Progenitor cell of endocrine pancreas (in vitro differentiated cells): ENCODE results near the gene ELK4. TPM values are rescaled to one million over a fixed set of nuclear protein-coding genes. Genes with fewer than 3 reads are reported as not detected.
A peak's percentile ranks its signal among the peaks of the same experiment; 100 is the strongest.
"Not testable (repeated sequence)": the region's sequence is repeated elsewhere in the genome, so short reads cannot be mapped to it uniquely, and the experiment has no call there.

Experiments
- DNase-seq: peaks from one replicate; pipeline ENCODE4 v3.0.0; 2021; ENCODE audit warnings: low spot score; ENCODE audit not compliant: unreplicated experiment
- H3K27ac Mint-ChIP-seq: 2 replicates; pipeline ENCODE4 v1.8.0; 2021; ENCODE audit warnings: mild to moderate bottlenecking, moderate library complexity, mixed read lengths
- H3K27me3 Mint-ChIP-seq: 2 replicates; pipeline ENCODE4 v1.8.0; 2021; ENCODE audit warnings: mixed read lengths
- H3K36me3 Mint-ChIP-seq: 2 replicates; pipeline ENCODE4 v1.8.0; 2022; ENCODE audit warnings: mixed read lengths; ENCODE audit not compliant: insufficient read depth
- H3K4me1 Mint-ChIP-seq: 2 replicates; pipeline ENCODE4 v1.8.0; 2021; ENCODE audit warnings: low read depth, mixed read lengths
- H3K4me3 Mint-ChIP-seq: 2 replicates; pipeline ENCODE4 v1.8.0; 2021; ENCODE audit warnings: low read depth, mild to moderate bottlenecking, moderate library complexity, mixed read lengths
- H3K9me3 Mint-ChIP-seq: 2 replicates; pipeline ENCODE4 v1.8.0; 2021; ENCODE audit warnings: low read depth, mixed read lengths
- total RNA-seq: library from RNA; stranded (reverse); gene quantifications from 2 replicates; pipeline ENCODE4 v1.2.1, GENCODE V29; 2021
- TF ChIP-seq, protein P1 (sequence below): fragments of 200-600 bp; sonication (generic); IDR thresholded peaks from one replicate; pipeline ENCODE4 v1.5.0; 2021; ENCODE audit warnings: antibody characterized with exemption, mild to moderate bottlenecking; ENCODE audit not compliant: unreplicated experiment

ELK4 gene
- total RNA-seq, 1 donor from 2014 or later, result 30.2 TPM

DNA sequence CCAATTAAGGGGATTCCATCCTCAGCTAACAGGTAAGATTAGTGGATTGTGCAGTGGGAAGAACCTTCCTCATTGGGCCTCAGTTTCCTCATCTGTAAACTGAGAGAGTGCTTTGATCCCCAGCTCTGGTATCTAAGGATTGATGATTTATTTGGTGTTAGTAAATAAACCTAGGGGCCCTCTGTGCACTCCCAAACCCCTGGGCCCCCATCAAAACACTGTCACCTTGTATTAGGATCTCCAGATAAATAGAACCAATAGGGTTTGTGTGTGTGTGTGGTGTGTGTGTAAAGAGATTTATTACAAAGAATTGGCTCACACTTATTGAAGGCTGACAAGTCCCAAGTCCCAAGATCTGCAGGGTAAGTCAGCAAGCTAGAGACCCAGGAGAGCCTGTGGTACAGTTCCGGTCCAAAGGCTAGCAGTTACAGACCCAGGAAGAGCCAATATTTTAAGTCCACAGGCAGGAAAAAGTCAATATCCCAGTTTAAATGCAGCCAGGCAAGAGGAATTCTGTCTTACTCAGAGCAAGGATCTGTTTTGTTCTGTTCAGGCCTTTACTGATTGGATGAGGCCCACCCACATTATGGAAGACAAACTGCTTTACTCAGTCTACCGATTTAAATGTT lies 11.0 kb upstream of the ELK4 start:
- H3K4me3 Mint-ChIP-seq, result no peak overlapping the region

DNA sequence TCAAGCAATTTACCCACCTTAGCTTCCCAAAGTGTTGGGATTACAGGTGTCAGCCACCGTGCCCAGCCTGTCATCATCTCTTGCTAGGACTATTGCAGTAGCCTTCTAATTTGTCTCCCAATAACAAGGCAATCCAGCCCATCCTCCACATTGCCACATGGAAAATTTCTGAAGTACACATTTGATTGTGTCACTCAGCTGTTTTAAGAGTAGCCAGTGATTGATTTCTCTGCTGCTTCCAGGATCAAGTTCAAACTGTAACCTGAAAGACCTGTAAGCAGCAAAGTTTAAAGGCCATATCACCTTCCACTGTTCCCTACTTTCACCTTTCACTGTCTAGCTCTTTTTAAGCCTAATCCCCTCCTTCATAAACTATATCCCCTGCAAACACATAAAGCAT lies 7.8 kb upstream of the ELK4 start:
- Mint-ChIP-seq H3K4me3 (no peak overlapping the region), H3K9me3 (no peaks in the 10 kb centered on the region)

More for the DNA sequence above, 11.0 kb upstream of the ELK4 start:
- peaks cover 12% of the 10 kb centered on the region for H3K4me1 Mint-ChIP-seq
- peaks cover 2% of the 10 kb centered on the region for H3K36me3 Mint-ChIP-seq
- peak overlapping the region; percentile 81 for H3K27ac Mint-ChIP-seq
- DNase-seq, result no peak
- no peaks in the 10 kb centered on the region for H3K9me3 Mint-ChIP-seq
- TF ChIP-seq, protein P1, sequence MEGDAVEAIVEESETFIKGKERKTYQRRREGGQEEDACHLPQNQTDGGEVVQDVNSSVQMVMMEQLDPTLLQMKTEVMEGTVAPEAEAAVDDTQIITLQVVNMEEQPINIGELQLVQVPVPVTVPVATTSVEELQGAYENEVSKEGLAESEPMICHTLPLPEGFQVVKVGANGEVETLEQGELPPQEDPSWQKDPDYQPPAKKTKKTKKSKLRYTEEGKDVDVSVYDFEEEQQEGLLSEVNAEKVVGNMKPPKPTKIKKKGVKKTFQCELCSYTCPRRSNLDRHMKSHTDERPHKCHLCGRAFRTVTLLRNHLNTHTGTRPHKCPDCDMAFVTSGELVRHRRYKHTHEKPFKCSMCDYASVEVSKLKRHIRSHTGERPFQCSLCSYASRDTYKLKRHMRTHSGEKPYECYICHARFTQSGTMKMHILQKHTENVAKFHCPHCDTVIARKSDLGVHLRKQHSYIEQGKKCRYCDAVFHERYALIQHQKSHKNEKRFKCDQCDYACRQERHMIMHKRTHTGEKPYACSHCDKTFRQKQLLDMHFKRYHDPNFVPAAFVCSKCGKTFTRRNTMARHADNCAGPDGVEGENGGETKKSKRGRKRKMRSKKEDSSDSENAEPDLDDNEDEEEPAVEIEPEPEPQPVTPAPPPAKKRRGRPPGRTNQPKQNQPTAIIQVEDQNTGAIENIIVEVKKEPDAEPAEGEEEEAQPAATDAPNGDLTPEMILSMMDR, result no peak
- peaks cover 2% of the 10 kb centered on the region for H3K27me3 Mint-ChIP-seq

DNA sequence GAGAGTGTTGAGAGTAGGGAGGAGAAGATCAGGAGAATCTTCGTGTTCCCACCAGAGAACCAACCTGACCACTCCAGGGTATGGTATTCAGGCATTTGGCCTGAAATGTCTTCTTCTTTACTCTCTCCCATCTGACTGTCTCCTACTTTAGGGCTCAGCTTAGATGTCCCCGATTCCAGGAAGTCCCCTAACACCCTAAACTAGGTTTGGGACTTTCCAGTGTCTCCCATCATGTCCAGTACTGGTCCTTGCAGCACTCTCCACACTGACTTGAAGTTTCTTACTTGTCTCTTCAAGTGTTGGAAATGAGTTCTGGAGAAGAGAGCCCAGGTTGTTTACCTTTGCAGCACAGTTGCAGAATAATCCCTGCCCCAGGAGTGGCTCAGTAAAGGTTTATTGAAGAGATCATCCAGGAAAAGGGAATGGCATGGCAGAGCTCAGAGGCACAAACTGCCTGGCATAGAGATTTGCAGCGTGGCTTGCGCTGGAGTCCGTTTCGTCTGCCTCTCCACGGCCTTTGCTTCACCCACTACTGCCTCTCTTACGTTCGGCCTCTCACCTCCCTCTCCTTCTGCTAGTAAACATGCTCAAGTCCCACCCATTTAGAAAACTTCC lies 6.2 kb upstream of the ELK4 start:
- DNase-seq, result no peak
- Mint-ChIP-seq H3K27me3 (peaks cover 2% of the 10 kb centered on the region), H3K27ac (no peak overlapping the region), H3K4me1 (peaks cover 8% of the 10 kb centered on the region), H3K36me3 (no peaks in the 10 kb centered on the region), H3K4me3 (no peak overlapping the region), H3K9me3 (no peaks in the 10 kb centered on the region)
- TF ChIP-seq, protein P1, result no peak

More for the DNA sequence above, 7.8 kb upstream of the ELK4 start:
- DNase-seq, result no peak
- TF ChIP-seq, protein P1, result no peak
- H3K27me3 Mint-ChIP-seq, result peaks cover 2% of the 10 kb centered on the region
- no peaks in the 10 kb centered on the region for H3K36me3 Mint-ChIP-seq
- H3K27ac Mint-ChIP-seq, result no peak overlapping the region
- H3K4me1 Mint-ChIP-seq, result peaks cover 10% of the 10 kb centered on the region

DNA sequence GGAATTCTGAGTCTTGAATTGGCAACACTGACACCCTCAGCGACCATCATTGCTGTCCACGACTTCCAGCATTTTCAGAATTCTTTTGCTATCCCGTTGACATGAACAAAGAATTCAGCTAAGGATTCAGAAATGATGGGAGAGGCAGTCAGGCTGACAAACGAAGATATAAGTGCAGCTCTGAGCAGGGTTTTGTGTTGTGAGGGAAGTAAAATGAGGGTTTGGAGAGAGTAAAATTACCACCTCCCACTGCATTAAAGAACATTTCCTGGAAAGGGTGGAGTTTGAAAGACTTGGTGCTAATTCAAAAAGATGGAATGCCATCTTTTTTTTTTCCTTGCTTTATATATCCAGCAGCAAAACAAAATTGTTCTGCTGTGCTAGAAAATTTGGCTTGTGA lies 4.9 kb upstream of the ELK4 start:
- Mint-ChIP-seq H3K4me1 (peaks cover 10% of the 10 kb centered on the region), H3K4me3 (no peak overlapping the region), H3K9me3 (no peaks in the 10 kb centered on the region), H3K36me3 (no peaks in the 10 kb centered on the region), H3K27me3 (peaks cover 2% of the 10 kb centered on the region), H3K27ac (no peak overlapping the region)
- DNase-seq, result no peak
- TF ChIP-seq, protein P1, result no peak

DNA sequence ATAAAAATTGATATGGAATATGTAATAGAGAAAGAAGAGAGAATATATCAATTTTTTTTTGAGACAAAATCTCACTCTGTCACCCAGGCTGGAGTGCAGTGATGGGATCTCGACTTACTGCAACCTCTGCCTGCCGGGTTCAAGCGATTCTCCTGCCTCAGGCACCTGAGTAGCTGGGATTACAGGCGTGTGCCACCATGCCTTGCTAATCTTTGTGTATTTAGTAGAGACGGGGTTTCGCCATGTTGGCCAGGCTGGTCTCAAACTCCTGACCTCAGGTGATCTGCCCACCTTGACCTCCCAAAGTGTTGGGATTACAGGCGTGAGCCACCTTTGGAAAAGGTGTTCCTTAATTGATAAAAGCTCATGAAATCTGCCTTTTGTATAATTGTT lies 4.3 kb upstream of the ELK4 start:
- H3K36me3 Mint-ChIP-seq, H3K4me3 Mint-ChIP-seq, H3K4me1 Mint-ChIP-seq, H3K9me3 Mint-ChIP-seq, H3K27me3 Mint-ChIP-seq, H3K27ac Mint-ChIP-seq, DNase-seq: not testable (repeated sequence)
